ENCODE data around the gene LAMB3.

- TF ChIP-seq, protein P1, sequence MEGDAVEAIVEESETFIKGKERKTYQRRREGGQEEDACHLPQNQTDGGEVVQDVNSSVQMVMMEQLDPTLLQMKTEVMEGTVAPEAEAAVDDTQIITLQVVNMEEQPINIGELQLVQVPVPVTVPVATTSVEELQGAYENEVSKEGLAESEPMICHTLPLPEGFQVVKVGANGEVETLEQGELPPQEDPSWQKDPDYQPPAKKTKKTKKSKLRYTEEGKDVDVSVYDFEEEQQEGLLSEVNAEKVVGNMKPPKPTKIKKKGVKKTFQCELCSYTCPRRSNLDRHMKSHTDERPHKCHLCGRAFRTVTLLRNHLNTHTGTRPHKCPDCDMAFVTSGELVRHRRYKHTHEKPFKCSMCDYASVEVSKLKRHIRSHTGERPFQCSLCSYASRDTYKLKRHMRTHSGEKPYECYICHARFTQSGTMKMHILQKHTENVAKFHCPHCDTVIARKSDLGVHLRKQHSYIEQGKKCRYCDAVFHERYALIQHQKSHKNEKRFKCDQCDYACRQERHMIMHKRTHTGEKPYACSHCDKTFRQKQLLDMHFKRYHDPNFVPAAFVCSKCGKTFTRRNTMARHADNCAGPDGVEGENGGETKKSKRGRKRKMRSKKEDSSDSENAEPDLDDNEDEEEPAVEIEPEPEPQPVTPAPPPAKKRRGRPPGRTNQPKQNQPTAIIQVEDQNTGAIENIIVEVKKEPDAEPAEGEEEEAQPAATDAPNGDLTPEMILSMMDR (conservative IDR thresholded peaks at IDR 0.05): no peak
- TF ChIP-seq ZFX (IDR thresholded peaks at IDR 0.05): no peak
These were observed 8.8 kb upstream of the LAMB3 start for GRCh38 chr1:209661071-209661470.
